NCI-H1105 treated with DMSO at 0.1 percent for 48 hours (cell line): ENCODE data around the gene HPGDS.

Experiments used
- DNase-seq: peaks from one replicate; lab custom pipeline; 2025; lab: John Stamatoyannopoulos, UW

Gene HPGDS

DNA sequence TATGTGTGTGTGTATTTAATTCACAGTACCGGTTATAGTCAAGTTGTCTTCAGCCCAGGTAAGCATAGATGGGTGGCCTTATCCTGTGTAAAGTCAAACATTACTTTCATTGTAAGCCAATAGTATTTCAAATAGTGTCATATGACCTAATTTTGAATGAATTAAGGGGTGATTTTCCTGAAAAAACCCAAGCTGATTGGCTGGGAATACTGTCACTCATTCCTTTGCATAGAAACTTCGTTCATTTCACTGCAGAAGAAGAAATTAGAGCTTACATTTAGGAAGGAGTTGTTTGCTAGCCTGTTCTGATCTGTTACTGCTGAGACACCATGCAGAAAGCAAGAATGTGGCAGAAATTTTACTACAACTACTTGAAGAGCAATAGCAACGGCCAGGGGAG lies 89.6 kb downstream of the HPGDS start:
- no peak for DNase-seq

DNA sequence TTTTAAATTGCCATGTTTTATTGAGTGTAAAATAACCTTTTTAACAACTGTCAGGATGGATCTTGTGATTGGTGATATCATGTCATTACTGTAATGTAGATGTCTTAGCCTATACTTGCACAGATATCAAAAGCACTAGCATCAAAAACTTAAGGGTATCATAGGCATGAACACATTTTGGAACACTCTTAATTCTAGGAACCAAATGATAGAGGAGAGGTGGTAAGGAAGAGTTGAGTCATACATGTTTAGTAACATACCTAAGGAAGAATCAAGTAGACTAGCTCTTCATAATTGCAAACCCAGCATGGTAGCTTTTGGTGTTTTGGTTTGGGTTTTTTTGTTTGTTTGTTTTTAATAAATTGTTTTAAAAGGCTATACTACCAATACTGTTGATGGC lies 91.5 kb downstream of the HPGDS start:
- no peak for DNase-seq
